ENCODE data around the gene NRP1. TPM values are rescaled to one million over a fixed set of nuclear protein-coding genes. Genes with fewer than 3 reads are reported as not detected.

The NRP1 gene
- total and polyA plus RNA-seq, 2 donors (not counting 3 experiments of a cell fraction or from before 2014, with no cell fraction given), result 122 to 306 TPM

- Histone ChIP-seq H3K4me3 (replicated peaks in 1 of 3; ENCODE audit: insufficient read depth in 1 of 3, low read depth in 1 of 3, low read length in 3 of 3) (no peak overlapping the region), H3K9ac (replicated peaks; ENCODE audit: extremely low read depth, insufficient read depth, low read length) (no peak overlapping the region), H3K4me1 (ENCODE audit: control insufficient read depth, extremely low read depth, insufficient read depth, low read length) (peaks cover 35% of the 10 kb centered on the region), H2AFZ (ENCODE audit: low read depth, low read length) (no peak overlapping the region), H3K79me2 (ENCODE audit: control insufficient read depth, insufficient read depth, low read length) (peaks cover 94% of the 10 kb centered on the region), H3K27ac (ENCODE audit: insufficient read depth, low read depth, low read length) (no peak overlapping the region), H3K9me1 (replicated peaks; ENCODE audit: control insufficient read depth, extremely low read depth, insufficient read depth, low read length) (no peaks in the 10 kb centered on the region), H4K20me1 (replicated peaks; ENCODE audit: control insufficient read depth, extremely low read depth, insufficient read depth, low read length) (no peaks in the 10 kb centered on the region), H3K9me3 (replicated peaks; ENCODE audit: control insufficient read depth, insufficient read depth, low read length) (no peaks in the 10 kb centered on the region), H3K27me3 (ENCODE audit: control insufficient read depth in 2 of 2, insufficient read depth in 2 of 2, low read length in 2 of 2) (no peaks in the 10 kb centered on the region), H3K4me2 (ENCODE audit: insufficient read depth, low read length) (no peak overlapping the region), H3K36me3 (ENCODE audit: control insufficient read depth in 2 of 2, extremely low read depth in 1 of 2, insufficient read depth in 2 of 2, low read length in 2 of 2) (peaks cover 5 to 6% of the 10 kb centered on the region in 2 experiments)
- dilution Hi-C loops (cut with MboI; ENCODE audit: extremely low pct_ligation_motif_present, low sequenced_read_pairs), result no loop called here
- no TSS peak for BruUV-seq (replicated peaks)
- intact Hi-C loops (cut with micrococcal nuclease), result no loop called here
- DNase-seq (ENCODE audit: low read depth, low spot score), result no peak
- TF ChIP-seq CTCF (IDR thresholded peaks at IDR 0.05; ENCODE audit: extremely low read depth in 1 of 2, insufficient read depth in 1 of 2, low read depth in 1 of 2, low read length in 2 of 2), result no peak
- TF ChIP-seq POLR2AphosphoS5 (IDR thresholded peaks at IDR 0.05; ENCODE audit: insufficient read depth, low read depth, low read length), result no peak
- no peak for TF ChIP-seq MAX (IDR thresholded peaks at IDR 0.05; ENCODE audit: insufficient read depth, insufficient read length)
- no peak for TF ChIP-seq JUN (IDR thresholded peaks at IDR 0.05; ENCODE audit: borderline replicate concordance, insufficient read depth, insufficient read length, low read depth)
- TF ChIP-seq GATA2 (IDR thresholded peaks at IDR 0.05; ENCODE audit: insufficient read depth, insufficient read length, low read depth, low read length), result no peak
- TF ChIP-seq POLR2A (IDR thresholded peaks at IDR 0.05; ENCODE audit: low read depth, low read length), result no peak
- no peak for TF ChIP-seq MYC (IDR thresholded peaks at IDR 0.05; ENCODE audit: low read depth, low read length)
- TF ChIP-seq EZH2 (IDR thresholded peaks at IDR 0.05; ENCODE audit: borderline replicate concordance, low read depth, low read length, severe bottlenecking), result no peak
- TF ChIP-seq FOS (IDR thresholded peaks at IDR 0.05; ENCODE audit: borderline replicate concordance, insufficient read depth, low read length), result no peak
- ChIA-PET CTCF (interaction anchor here (0.6 to 2.1 kb wide), 4 partner anchors 13 to 112 kb away, joined by 3 to 5 read pairs (median 3); no protein-coding TSS in a partner anchor), POLR2A (no interaction called here)
- FAIRE-seq, result no peak
These were observed 29.8 kb downstream of the NRP1 start for GRCh38 chr10:33304423-33305225.

Measured in endothelial cell of umbilical vein (primary cell).